H1 (cell line): Measurements from ENCODE around the gene WNT8B. TPM values are rescaled to one million over a fixed set of nuclear protein-coding genes. Genes with fewer than 3 reads are reported as not detected.

Experiments
- CTCF ChIA-PET: fragments of 300-600 bp; sonication (Branson Sonifier 250); formaldehyde crosslinking; loops from one replicate; lab custom pipeline; 2021; ENCODE audit not compliant: partially characterized antibody; lab: Charles Lee
- POLR2A ChIA-PET: fragments of 300-600 bp; sonication (Branson Sonifier 250); formaldehyde crosslinking; loops from one replicate; lab custom pipeline; 2021; ENCODE audit warnings: inconsistent platforms; ENCODE audit not compliant: partially characterized antibody; lab: Charles Lee
- DNase-seq, 2 experiments: peaks; one replicate each; pipeline versions ENCODE4 v3.0.0 to v3.0.0-alpha.2; 2010 to 2022; ENCODE audit warnings: low spot score in 2 of 2, low read depth in 1 of 2, mixed read lengths in 1 of 2
- FAIRE-seq: peaks from 2 replicates; lab custom pipeline; 2011; peaks lifted over from hg19 to GRCh38; lab: Jason Lieb, UNC
- H2AFZ ChIP-seq: 2 replicates; pipeline ENCODE4 v1.8.1; 2012; ENCODE audit warnings: low read length, inconsistent platforms
- H2AK5ac ChIP-seq: 2 replicates; pipeline ENCODE4 v1.6.1; 2013; ENCODE audit warnings: low read depth, low read length
- H2BK120ac ChIP-seq: replicated peaks from 2 replicates; pipeline ENCODE3; 2013; ENCODE audit warnings: low read depth, low read length, inconsistent platforms
- H2BK12ac ChIP-seq: 2 replicates; pipeline ENCODE4 v1.6.1; 2013; ENCODE audit warnings: low read depth, low read length
- H2BK15ac ChIP-seq: 2 replicates; pipeline ENCODE4 v1.6.1; 2013; ENCODE audit warnings: low read length
- H2BK20ac ChIP-seq: 2 replicates; pipeline ENCODE4 v1.6.1; 2013; ENCODE audit warnings: low read length
- H2BK5ac ChIP-seq: 2 replicates; pipeline ENCODE4 v1.6.1; 2013; ENCODE audit warnings: low read depth, low read length
- H3K14ac ChIP-seq: 2 replicates; pipeline ENCODE4 v1.6.1; 2013; ENCODE audit warnings: inconsistent platforms; ENCODE audit not compliant: insufficient read length
- H3K18ac ChIP-seq: 2 replicates; pipeline ENCODE4 v1.6.1; 2013; ENCODE audit warnings: low read length; ENCODE audit errors: extremely low read depth
- H3K23ac ChIP-seq: 2 replicates; pipeline ENCODE4 v1.6.1; 2013; ENCODE audit warnings: inconsistent platforms; ENCODE audit not compliant: insufficient read length
- H3K23me2 ChIP-seq: 2 replicates; pipeline ENCODE4 v1.6.1; 2013; ENCODE audit warnings: low read depth, low read length
- H3K27ac ChIP-seq: 2 replicates; pipeline ENCODE4 v1.6.1; 2011; ENCODE audit warnings: low read depth, low read length, inconsistent platforms
- H3K27me3 ChIP-seq, 4 experiments: replicated peaks in 1 of 4; 1 replicate in 1 of 4; 2 replicates in 3 of 4; pipeline versions ENCODE4 v1.6.1 to v1.8.1; 2011 to 2013; ENCODE audit warnings: low read length in 3 of 4, mild to moderate bottlenecking in 3 of 4, inconsistent platforms in 2 of 4, mixed read lengths in 2 of 4, moderate library complexity in 1 of 4; ENCODE audit not compliant: control insufficient read depth in 3 of 4, insufficient read depth in 3 of 4; ENCODE audit errors: extremely low read depth in 1 of 4
- H3K36me3 ChIP-seq, 4 experiments: 2 replicates each; pipeline versions ENCODE4 v1.6.1 to v1.8.1; 2011 to 2013; ENCODE audit warnings: mild to moderate bottlenecking in 4 of 4, low read length in 3 of 4, moderate library complexity in 2 of 4, control low read depth in 1 of 4, inconsistent platforms in 1 of 4; ENCODE audit not compliant: insufficient read depth in 4 of 4, control insufficient read depth in 2 of 4
- H3K4ac ChIP-seq: replicated peaks from 2 replicates; pipeline ENCODE3; 2013; ENCODE audit warnings: low read length, low read depth, mixed read lengths, inconsistent platforms; ENCODE audit not compliant: insufficient read length
- H3K4me1 ChIP-seq, 4 experiments: replicated peaks in 1 of 4; 1 replicate in 1 of 4; 2 replicates in 3 of 4; pipeline versions ENCODE4 v1.6.1 to v1.8.1; 2011 to 2013; ENCODE audit warnings: low read length in 3 of 4, inconsistent platforms in 2 of 4, mixed read lengths in 1 of 4; ENCODE audit not compliant: insufficient read depth in 4 of 4, control insufficient read depth in 3 of 4
- H3K4me2 ChIP-seq, 2 experiments: 2 replicates each; pipeline versions ENCODE4 v1.6.1 to v1.8.1; 2011 to 2013; ENCODE audit warnings: low read depth in 2 of 2, low read length in 2 of 2, control low read depth in 1 of 2, inconsistent platforms in 1 of 2, mild to moderate bottlenecking in 1 of 2; ENCODE audit not compliant: insufficient read depth in 1 of 2
- H3K4me3 ChIP-seq, 4 experiments: fragments of 200-600, 300-600 bp in 1 of 4; sonication (generic), shearing (Covaris generic), sonication (Bioruptor Twin) in 1 of 4; 2 replicates each; pipeline versions ENCODE4 v1.5.1 to v1.8.1; 2011 to 2016; ENCODE audit warnings: low read length in 4 of 4, low read depth in 3 of 4, control low read depth in 2 of 4, inconsistent platforms in 2 of 4, mild to moderate bottlenecking in 2 of 4, mixed read lengths in 1 of 4, moderate library complexity in 1 of 4; ENCODE audit not compliant: insufficient read depth in 2 of 4; ENCODE audit errors: extremely low read depth in 1 of 4
- H3K56ac ChIP-seq: replicated peaks from 2 replicates; pipeline ENCODE3; 2013; ENCODE audit warnings: low read depth, mild to moderate bottlenecking, mixed read lengths, low read length, inconsistent platforms; ENCODE audit not compliant: insufficient read length
- H3K79me1 ChIP-seq: 2 replicates; pipeline ENCODE4 v1.6.1; 2013; ENCODE audit warnings: low read depth, low read length, control low read depth
- H3K79me2 ChIP-seq, 2 experiments: 2 replicates each; pipeline versions ENCODE4 v1.6.1 to v1.8.1; 2012 to 2013; ENCODE audit warnings: low read length in 2 of 2, mild to moderate bottlenecking in 2 of 2, inconsistent platforms in 1 of 2; ENCODE audit not compliant: insufficient read depth in 2 of 2, control insufficient read depth in 1 of 2
- H3K9ac ChIP-seq, 4 experiments: replicated peaks in 1 of 4; 1 replicate in 1 of 4; 2 replicates in 3 of 4; pipeline versions ENCODE4 v1.6.1 to v1.8.1; 2011 to 2013; ENCODE audit warnings: low read depth in 3 of 4, low read length in 3 of 4, control low read depth in 2 of 4, mild to moderate bottlenecking in 2 of 4, moderate library complexity in 2 of 4, inconsistent platforms in 1 of 4; ENCODE audit errors: extremely low read depth in 1 of 4
- H3K9me3 ChIP-seq, 2 experiments: 2 replicates each; pipeline versions ENCODE4 v1.6.1 to v1.8.1; 2012 to 2013; ENCODE audit warnings: mild to moderate bottlenecking in 2 of 2, moderate library complexity in 2 of 2, control low read depth in 1 of 2, inconsistent platforms in 1 of 2, low read depth in 1 of 2, low read length in 1 of 2, mixed read lengths in 1 of 2; ENCODE audit not compliant: insufficient read depth in 2 of 2
- H4K20me1 ChIP-seq, 2 experiments: replicated peaks in 1 of 2; 2 replicates each; pipeline versions ENCODE3 to v1.8.1; 2011 to 2013; ENCODE audit warnings: inconsistent platforms in 2 of 2, low read length in 2 of 2, mild to moderate bottlenecking in 1 of 2; ENCODE audit not compliant: insufficient read depth in 2 of 2, control insufficient read depth in 1 of 2
- H4K5ac ChIP-seq: 2 replicates; pipeline ENCODE4 v1.6.1; 2013; ENCODE audit warnings: low read length, low read depth, mixed read lengths, inconsistent platforms; ENCODE audit not compliant: insufficient read length
- H4K8ac ChIP-seq: 2 replicates; pipeline ENCODE4 v1.8.0; 2013; ENCODE audit warnings: mild to moderate bottlenecking, moderate library complexity, low read length, inconsistent platforms; ENCODE audit not compliant: insufficient read depth; ENCODE audit errors: extremely low read depth
- H4K91ac ChIP-seq: replicated peaks from 2 replicates; pipeline ENCODE3; 2013; ENCODE audit warnings: low read length, mixed read lengths, inconsistent platforms; ENCODE audit not compliant: insufficient read length
- GTF2F1 ChIP-seq: IDR thresholded peaks from 2 replicates; pipeline ENCODE4 v1.6.1; 2012; ENCODE audit warnings: low read depth, low read length, improper control_type of control experiment, borderline replicate concordance
- JUND ChIP-seq: IDR thresholded peaks from 2 replicates; pipeline ENCODE4 v1.6.1; 2011; ENCODE audit warnings: mild to moderate bottlenecking, improper control_type of control experiment, low read length
- SIX5 ChIP-seq: IDR thresholded peaks from 2 replicates; pipeline ENCODE4 v1.6.1; 2011; ENCODE audit warnings: mild to moderate bottlenecking, low read depth, low read length
- SP4 ChIP-seq: IDR thresholded peaks from 2 replicates; pipeline ENCODE4 v1.6.1; 2012; ENCODE audit warnings: low read length, inconsistent platforms
- SUZ12 ChIP-seq: fragments of 200-600 bp; sonication (generic); IDR thresholded peaks from 2 replicates; pipeline ENCODE4 v1.6.1; 2012; ENCODE audit warnings: mild to moderate bottlenecking, inconsistent platforms, low read length, moderate library complexity, mixed read lengths
- TEAD4 ChIP-seq: IDR thresholded peaks from 2 replicates; pipeline ENCODE4 v1.6.1; 2012; ENCODE audit warnings: low read depth, low read length, inconsistent platforms, mixed read lengths
- WGBS, 2 experiments: shearing (Covaris generic) in 1 of 2; methylation state at CpG; one replicate each; pipeline versions ENCODE4 v1.1.6 to v1.1.7; 2013 to 2015; ENCODE audit warnings: low lambda C conversion rate in 2 of 2, mixed read lengths in 2 of 2, inconsistent platforms in 1 of 2, low coverage in 1 of 2, missing lambda C conversion rate in 1 of 2; ENCODE audit not compliant: insufficient replicate concordance in 2 of 2, insufficient coverage in 1 of 2, insufficient read length in 1 of 2; ENCODE audit errors: extremely low coverage in 1 of 2, missing lambda C conversion rate in 1 of 2; 5-methylcytosine and 5-hydroxymethylcytosine counted together
- polyA plus RNA-seq, 7 experiments: library from polyadenylated mRNA; depleted of rRNA in 3 of 7; stranded (reverse) in 5 of 7; unstranded in 2 of 7; fragments of >200 nt in 5 of 7; fragments of 200-250 nt in 2 of 7; gene quantifications; 1 replicate in 5 of 7; 2 replicates in 1 of 7; 4 replicates in 1 of 7; pipeline versions ENCODE4 v1.2.1 to v1.2.3, GENCODE V29; 2011 to 2013; ENCODE audit warnings: missing spikeins in 2 of 7, mixed read lengths in 2 of 7
- total RNA-seq: library from RNA; stranded (reverse); fragmentation: NEBNext Ultra II Directional; extraction: Animal tissue kit (Norgen Biotek cat#: 25700); gene quantifications from 2 replicates; pipeline ENCODE4 v1.2.1, GENCODE V29; 2021

WNT8B gene
- total and polyA plus RNA-seq, 2 of the 8 experiments (the other 6 are each of a cell fraction or from before 2014, with no cell fraction given), result 0.20 to 0.67 TPM

DNA sequence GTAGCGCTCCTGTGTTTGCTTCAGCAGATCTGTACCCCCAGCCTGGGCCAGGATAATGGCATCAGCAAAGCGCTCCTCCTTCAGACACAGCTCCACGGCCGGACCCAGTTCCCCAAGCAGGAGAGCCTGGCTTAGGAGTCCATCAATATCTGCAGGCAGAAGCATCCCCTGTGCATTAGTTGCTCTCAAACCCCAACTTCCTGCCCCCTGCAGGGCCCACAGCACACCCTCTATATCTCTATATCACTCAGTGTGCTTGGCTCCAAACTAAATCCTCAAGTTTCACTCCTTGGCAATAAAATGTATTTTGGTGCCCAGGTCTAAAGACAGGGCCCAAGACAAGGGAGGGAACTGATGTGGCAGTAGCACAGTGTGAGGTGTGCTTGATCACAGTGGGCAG lies 35.2 kb downstream of the WNT8B start:
- Histone ChIP-seq H4K91ac (no peak overlapping the region), H2BK120ac (no peak overlapping the region), H2BK15ac (no peak overlapping the region), H3K79me1 (no peaks in the 10 kb centered on the region), H3K4ac (no peak overlapping the region), H2AFZ (no peak overlapping the region), H3K36me3 (no peaks in the 10 kb centered on the region; a peak in 1 of 8 replicates), H2BK5ac (no peak overlapping the region)
- TF ChIP-seq GTF2F1, result no peak
- TF ChIP-seq TEAD4, result no peak
- no peak for TF ChIP-seq SIX5
- TF ChIP-seq SP4, result no peak
- TF ChIP-seq JUND, result no peak
- TF ChIP-seq SUZ12, result no peak
- TF ChIP-seq, all 59 proteins: peak for 0
- Histone ChIP-seq H3K56ac (no peak overlapping the region), H3K79me2 (no peaks in the 10 kb centered on the region), H3K4me3 (no peak overlapping the region), H3K14ac (no peak overlapping the region), H3K27ac (no peak overlapping the region), H3K18ac (no peak overlapping the region), H4K20me1 (peaks cover 0 to 3% of the 10 kb centered on the region in 2 experiments), H3K9ac (no peak overlapping the region), H3K4me2 (no peak overlapping the region), H3K4me1 (no peaks in the 10 kb centered on the region), H2BK12ac (no peak overlapping the region), H2BK20ac (no peak overlapping the region), H3K9me3 (no peaks in the 10 kb centered on the region), H3K27me3 (peaks cover 7 to 37% (median 16%) of the 10 kb centered on the region in 4 experiments; a peak in 6 of 7 replicates), H2AK5ac (no peak overlapping the region), H3K23ac (no peak overlapping the region), H4K5ac (no peak overlapping the region), H3K23me2 (no peaks in the 10 kb centered on the region; the same call in 1 of the 2 replicates), H4K8ac (no peak overlapping the region)
- CTCF ChIA-PET, result interaction anchor here (0.8 to 8.7 kb wide), 9 partner anchors 9 to 552 kb away, joined by 3 to 111 read pairs (median 8); partner anchors contain the start of gene PKD2L1
- WGBS, 2 experiments, result 90% methylated on average over 4 of the region's 4 CpGs; no CpG with 5 or more reads in 1 of the 2 experiments
- POLR2A ChIA-PET, result interaction anchor here (1.0 to 1.3 kb wide), 2 partner anchors 8 to 241 kb away, joined by 3 read pairs; no protein-coding TSS in a partner anchor
- DNase-seq (no peak), FAIRE-seq (no peak)
